Glomerular visceral epithelial cell (primary cell): Measurements from ENCODE around the gene LEO1.
A peak's percentile ranks its signal among the peaks of the same experiment; 100 is the strongest.

Experiments used
- DNase-seq: peaks from one replicate; pipeline ENCODE4 v3.0.0-alpha.2; 2016; ENCODE audit errors: extremely low spot score

The LEO1 gene

DNA sequence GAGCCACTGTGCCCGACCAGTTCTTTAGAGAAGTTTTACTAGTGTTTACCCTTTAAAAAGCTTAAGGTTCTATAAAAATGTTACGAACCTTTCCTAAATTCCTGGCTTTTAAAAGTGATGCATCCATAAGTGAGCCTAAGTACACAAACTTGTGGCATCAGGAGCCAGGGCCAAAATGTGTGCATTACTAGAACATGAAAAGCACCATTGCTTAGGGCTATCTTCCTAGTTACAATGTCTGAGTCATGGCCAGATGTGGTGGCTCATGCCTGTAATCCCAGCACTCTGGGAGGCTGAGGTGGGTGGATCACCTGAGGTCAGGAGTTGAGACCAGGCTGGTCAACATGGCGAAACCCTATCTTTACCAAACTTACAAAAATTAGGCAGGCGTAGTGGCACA is 39.9 kb downstream of the LEO1 start:
- DNase-seq, result no peak

DNA sequence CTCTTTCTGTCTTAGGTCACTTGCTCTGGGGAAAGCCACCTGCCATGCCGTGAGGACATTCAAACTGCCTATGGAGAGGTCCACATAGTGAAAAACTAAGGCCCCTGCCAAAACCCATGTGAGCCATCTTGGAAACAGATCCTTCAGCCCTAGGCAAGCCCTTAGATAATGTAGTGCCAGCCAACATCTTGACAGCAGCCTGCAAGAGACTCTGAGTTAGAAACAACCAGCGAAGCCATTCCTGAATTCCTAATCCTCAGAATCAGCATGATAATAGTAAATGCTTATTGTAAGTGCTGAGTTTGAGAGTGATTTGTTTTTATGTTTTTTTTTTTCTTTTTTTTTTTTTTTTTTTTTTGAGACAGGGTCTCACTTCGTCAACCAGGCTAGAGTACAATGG is 40.6 kb downstream of the LEO1 start:
- DNase-seq, result no peak

DNA sequence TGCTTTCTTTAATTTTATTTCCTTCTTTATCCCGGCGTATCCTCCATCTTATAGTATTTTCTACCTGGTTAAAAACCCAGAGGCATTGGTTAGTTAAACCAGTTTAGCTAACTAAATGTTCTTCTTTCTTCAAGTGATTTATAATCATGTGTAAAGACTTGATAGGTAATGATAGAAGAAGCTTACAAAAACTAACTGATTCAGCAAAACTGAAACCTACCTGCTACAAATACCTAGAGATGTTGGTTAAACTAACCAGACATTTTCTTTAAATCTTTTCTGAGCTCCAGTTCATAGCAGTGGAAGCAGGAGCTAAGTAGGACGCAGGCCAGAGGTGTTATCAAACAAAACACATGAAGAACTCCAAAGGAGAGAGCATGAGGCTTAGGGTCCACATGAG is 44.8 kb downstream of the LEO1 start:
- no peak for DNase-seq

DNA sequence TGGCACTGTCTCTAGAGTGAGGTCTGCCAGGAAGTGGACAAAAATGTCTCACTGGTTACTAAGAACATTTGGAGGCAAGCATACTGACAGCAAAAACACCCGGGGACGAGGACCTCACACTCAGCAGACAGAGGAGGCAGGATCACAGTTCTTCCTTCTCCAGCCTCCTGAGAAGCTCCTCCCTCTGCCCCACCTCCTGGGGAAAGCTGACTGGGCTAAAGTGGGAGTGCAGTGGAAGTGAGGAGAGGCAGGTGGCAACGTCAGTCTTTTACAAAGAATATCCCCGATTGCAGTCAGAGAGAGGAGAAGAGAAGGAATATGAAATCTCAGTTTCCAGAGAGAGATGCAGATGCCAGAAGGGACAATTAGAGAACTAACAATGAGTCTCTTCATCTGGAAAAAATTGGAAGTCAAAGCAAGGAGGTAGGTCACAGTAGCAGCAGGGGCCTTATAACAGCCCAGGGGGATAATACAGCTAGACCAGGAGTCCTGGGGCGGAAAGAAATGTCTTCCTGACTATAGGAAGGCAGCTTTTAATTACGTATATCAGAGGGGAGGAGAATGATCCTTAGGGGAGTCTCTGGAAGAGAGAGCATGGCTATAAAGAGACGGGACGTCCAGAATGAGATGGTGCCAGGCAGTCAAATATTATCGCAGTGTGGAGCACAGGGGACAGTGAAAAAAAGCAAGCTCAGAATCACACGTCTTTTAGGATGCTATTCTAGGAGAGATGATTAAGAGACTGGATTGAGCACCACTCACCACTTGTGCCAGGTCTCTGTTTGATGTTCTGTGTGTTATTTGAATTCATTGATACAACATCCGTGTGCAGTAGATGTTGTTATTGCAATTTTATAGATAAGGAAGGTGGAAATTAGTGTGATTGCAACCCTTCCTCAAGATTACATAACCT is 47.2 kb downstream of the LEO1 start:
- no peak for DNase-seq

DNA sequence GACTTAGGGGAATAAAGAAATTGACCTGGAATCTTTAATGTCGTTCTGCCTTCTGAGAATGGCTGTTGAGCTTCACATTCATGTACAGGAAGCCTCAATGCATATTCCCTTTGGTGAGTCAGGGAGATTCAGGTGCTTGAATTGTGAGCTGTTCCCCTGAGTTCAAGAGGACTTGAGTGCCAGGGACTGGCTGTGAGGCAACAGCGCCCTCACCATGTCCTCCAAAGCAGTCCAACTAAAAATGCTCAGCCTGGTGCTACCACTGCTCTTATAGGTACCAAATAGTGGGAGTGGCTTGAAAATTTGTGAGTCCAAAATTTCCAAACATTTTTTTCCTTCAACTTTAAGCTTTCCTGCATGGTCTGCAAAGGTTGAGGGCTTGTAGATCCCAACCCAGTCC is 54.1 kb downstream of the LEO1 start:
- peak; percentile 44 for DNase-seq

DNA sequence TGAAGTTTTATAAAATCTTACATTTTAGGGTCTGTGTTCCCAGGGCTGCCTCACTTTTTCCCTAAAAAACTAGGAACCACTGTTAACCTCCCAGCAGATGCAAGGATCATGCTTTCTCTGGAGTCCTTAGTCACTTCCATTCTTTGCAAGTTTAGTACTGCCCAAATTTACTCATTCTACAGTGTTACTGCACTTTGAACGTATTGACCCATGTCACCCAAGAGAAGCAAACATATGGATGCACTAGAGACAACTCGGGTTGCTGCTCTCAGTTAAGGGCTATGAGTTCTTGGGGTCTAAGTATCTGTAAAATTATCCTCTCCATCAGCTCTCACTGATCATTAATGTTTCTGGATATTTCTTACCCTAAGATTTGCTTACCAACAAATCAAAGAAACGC is 59.0 kb downstream of the LEO1 start:
- no peak for DNase-seq

DNA sequence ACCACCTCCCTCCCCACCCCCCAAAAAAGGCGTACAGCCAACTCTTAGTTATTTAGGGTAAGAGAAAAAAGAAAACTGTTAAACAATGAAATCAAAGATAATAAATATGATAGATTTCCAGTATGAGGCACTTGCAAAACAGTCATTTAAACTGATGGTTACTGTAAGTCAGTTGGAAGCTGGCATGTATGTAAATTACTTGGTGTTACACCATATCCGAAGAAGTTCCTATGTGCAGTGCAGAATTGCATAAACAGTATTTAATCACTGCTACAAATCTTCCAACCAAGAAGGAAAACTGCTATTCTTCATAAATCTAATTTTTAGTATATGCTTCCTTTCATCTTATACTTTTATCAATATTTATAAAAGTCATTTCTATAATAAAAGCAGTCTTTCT is 62.0 kb downstream of the LEO1 start:
- no peak for DNase-seq

DNA sequence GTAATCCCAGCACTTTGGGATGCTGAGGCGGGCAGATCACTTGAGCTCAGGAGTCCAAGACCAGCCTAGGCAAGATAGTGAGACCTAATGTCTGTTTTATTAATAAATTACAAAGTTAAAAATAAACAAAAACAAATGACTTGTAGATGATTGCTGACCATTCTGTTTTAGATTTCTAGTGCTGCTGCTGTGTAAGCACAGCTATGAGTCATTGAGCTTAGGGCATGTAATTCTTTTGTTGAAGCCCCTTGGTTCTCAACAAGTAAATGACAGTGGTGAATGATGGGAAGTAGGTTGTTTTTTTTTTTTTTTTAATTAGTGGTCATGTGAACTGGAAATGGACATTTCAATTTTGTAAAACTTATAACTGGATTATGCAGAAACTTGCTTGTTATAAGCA is 63.3 kb downstream of the LEO1 start:
- no peak for DNase-seq

DNA sequence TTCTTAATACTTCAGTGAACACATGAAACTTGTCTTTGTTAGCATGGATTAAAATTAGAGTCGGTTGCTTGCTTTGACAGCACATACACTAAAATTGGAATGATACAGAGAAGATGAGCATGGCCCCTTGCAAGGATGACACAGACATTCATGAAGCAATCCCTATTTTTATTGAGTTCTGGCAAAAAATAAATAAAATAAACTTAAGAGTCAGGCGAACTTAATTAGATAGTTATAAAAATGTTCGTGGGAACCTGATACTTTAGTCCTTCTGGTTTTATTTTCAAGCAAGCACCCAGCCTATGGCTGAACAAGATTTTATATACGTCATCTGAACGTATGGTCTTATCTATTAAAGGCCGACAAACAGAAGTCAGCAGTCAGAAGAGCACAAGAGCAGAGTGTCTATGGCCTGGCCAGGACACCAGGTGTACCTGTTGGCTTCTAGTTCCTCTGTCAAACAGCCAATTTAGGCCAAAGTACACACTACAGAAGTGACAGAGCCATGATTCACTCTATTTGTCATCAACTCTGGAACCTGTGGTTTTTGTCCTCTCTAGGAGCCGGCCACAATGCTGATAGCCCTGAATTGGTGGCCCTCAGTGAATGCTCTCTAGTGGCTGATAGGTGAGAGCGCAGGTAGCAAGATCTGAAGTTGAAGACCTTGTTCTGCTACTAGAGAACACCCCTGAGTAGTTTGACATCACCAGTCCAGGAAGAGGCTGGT is 64.3 kb downstream of the LEO1 start:
- DNase-seq, result peak; percentile 50

DNA sequence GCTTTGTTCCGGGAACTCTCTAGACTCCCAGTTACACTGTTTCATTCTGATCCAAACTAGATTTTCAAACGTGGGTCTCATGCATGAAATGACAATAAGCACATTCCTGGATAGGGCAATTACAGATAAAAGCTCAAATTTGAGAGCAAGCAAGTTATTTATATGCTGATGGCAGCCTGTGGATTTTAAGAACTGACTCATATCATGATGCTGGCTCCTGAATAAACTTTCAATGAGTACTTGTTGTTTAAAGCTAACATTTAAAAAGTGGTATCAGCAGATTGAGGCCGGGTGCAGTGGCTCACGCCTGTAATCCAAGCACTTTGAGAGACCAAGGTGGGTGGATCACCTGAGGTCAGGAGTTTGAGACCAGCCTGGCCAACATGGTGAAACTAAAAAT is 66.6 kb downstream of the LEO1 start:
- no peak for DNase-seq

DNA sequence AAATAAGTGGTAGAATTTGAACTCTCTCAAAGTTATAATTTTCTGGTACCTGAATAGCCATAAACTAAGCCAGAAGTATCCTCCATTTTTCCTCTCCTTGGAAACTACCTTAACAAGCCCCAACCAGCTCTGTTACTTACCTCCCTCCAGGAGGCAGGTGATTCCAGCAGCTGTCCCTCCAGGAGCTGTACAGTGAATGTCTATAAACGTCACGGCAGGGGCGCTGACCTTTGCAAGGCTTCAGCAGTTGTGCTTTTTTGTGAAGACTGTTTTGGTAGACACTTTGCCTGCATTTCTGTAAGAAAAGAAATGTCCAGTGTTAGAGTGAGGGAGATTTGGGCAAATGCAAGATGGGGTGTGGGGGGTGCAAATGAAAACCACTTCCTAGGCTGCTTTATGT is 67.2 kb downstream of the LEO1 start:
- no peak for DNase-seq

DNA sequence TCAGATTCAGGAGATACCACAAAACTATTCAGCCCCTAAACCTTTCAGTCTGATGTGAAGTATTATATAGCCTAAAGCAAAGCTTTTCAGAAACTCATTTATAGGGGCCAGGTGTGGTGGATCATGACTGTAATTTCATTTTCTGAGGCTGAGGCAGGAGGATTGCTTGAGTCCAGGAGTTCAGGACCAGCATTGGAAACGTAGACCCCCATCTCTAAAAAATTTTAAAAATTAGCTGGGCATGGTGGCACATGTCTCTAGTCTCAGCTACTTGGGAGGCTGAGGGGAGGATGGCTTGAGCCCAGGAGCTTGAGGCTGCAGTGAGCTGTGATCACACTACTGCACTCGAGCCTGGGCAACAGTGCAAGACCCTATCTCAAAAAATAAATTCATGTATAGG is 82.1 kb downstream of the LEO1 start:
- DNase-seq, result no peak

DNA sequence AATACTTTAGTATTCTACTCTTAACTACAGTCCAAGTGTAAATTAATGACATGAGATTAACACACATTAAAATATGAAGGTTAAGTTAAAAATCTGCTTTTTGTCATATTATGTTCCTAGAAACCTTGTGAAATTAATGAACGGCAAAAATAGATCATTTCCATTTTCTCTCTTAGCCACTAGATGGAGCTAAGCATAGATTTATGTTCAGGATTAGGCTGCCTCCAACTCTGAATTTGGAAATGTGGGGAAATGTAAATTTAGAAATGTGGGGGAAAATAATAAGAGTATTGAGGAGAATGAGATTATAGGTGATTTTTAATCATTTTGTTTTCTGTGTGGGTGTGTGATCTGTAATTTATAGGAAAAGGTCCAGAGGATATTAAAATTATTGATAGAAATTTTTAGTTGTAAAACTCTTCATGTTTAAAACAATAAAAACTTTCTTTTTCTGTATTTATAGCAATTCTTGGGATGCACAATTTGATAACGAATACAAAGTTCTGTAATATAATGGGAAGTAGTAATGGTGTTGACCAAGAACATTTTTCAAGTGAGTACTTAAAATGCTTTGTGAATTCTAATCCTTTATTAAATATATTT is 82.9 kb downstream of the LEO1 start:
- peak; percentile 16 for DNase-seq
